Measurements from ENCODE around the gene MYLK2. TPM values are rescaled to one million over a fixed set of nuclear protein-coding genes. Genes with fewer than 3 reads are reported as not detected.
"Not testable (repeated sequence)": the region's sequence is repeated elsewhere in the genome, so short reads cannot be mapped to it uniquely, and the experiment has no call there.

Gene MYLK2
- total RNA-seq, 4 donors from 2014 or later = 0.16 TPM; not detected in 3

DNA sequence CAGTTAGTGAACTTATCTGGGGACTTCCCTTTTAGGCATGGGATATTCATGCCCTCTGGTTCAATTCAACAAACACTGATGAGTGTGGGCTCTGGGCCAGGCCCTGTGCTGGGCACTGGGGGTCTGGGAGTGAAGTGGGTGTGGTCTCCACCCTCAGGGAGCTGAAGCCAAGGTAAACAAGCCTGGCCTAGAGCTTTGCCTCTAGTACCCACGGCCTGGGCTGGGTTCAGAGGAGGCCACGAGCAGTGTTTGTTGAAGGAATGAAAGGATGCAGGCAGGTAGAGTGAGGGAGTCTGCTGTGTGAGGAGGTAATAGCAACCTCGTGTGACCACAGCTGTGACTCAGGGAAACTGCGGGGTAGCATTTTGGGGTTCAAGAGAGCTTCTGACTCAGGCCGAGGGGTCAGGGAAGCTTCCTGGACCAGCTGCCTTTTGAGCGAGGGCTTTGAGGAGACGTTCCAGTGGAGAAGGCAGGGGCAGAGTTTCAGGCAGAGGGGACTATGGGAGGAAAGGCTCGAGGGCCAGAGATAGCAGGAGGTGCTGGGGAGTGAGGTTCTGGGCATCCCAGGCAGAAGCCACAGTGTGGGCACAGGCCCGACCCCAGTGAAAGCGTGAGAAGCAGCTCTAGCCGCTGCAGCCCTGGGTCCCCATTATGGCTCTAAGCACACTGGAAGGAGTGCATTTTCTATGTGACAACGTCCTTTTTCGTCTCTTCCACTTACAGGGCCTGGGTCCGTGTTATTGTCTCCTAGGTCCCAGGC lies 5.6 kb downstream of the MYLK2 start:
- WGBS, 2 donors (ENCODE audit: low coverage in 1 of 2) = 71 to 76% methylated on average over 3 to 14 of the region's 14 CpGs
- no peak overlapping the region for H3K4me3 ChIP-seq
- peaks cover 0 to 9% (median 4%) of the 10 kb centered on the region in 4 donors for H3K4me1 ChIP-seq
- no peaks in the 10 kb centered on the region for H3K36me3 ChIP-seq
- H3K9me3 ChIP-seq = no peaks in the 10 kb centered on the region
- no peaks in the 10 kb centered on the region for H3K27me3 ChIP-seq
- intact Hi-C loops (cut with DNase I; ENCODE audit: low total_unique reads) = loop anchor here (10.0 kb wide), 1 partner anchor 210 kb away; no protein-coding TSS in a partner anchor
- DNase-seq = no peak
- in situ Hi-C loops (cut with MboI; ENCODE audit: low pct_ligation_motif_present in 1 of 4, low pct_unique_long_range_greater_than_20kb in 1 of 4, low sequenced_read_pairs in 3 of 4) = no loop called here
- no peak overlapping the region for H3K27ac ChIP-seq
- TF ChIP-seq CTCF (IDR thresholded peaks at IDR 0.05) = no peak

- Histone ChIP-seq H3K9me3 (no peaks in the 10 kb centered on the region), H3K4me1 (peaks cover 0 to 9% (median 4%) of the 10 kb centered on the region in 4 donors), H3K27ac (no peak overlapping the region), H3K4me3 (no peak overlapping the region), H3K27me3 (no peaks in the 10 kb centered on the region), H3K36me3 (no peaks in the 10 kb centered on the region)
- no peak for DNase-seq
- in situ Hi-C loops (cut with MboI; ENCODE audit: low pct_ligation_motif_present in 1 of 4, low pct_unique_long_range_greater_than_20kb in 1 of 4, low sequenced_read_pairs in 3 of 4) = no loop called here
- TF ChIP-seq EP300 (IDR thresholded peaks at IDR 0.05; ENCODE audit: low read depth) (no peak), POLR2AphosphoS5 (IDR thresholded peaks at IDR 0.05) (no peak), POLR2A (IDR thresholded peaks at IDR 0.05) (no peak), CTCF (IDR thresholded peaks at IDR 0.05) (no peak)
- intact Hi-C loops (cut with DNase I; ENCODE audit: low total_unique reads) = loop anchor here (10.0 kb wide), 1 partner anchor 209 kb away; no protein-coding TSS in a partner anchor
- 90 to 100% methylated on average over 1 to 5 of the region's 5 CpGs for WGBS, 2 donors (ENCODE audit: low coverage in 1 of 2)
Measured at GRCh38 chr20:31826074-31826473, 6.9 kb downstream of the MYLK2 start.

GRCh38 chr20:31827059-31827458 lies 7.9 kb downstream of the MYLK2 start:
- TF ChIP-seq POLR2AphosphoS5 (IDR thresholded peaks at IDR 0.05) (no peak), EP300 (IDR thresholded peaks at IDR 0.05; ENCODE audit: low read depth) (no peak), POLR2A (IDR thresholded peaks at IDR 0.05) (no peak), CTCF (IDR thresholded peaks at IDR 0.05) (no peak)
- no peak for DNase-seq
- H3K27me3 ChIP-seq = no peaks in the 10 kb centered on the region
- intact Hi-C loops (cut with DNase I; ENCODE audit: low total_unique reads) (loop anchor here (10.0 kb wide), 1 partner anchor 208 kb away; no protein-coding TSS in a partner anchor), in situ Hi-C loops (cut with MboI; ENCODE audit: low pct_ligation_motif_present in 1 of 4, low pct_unique_long_range_greater_than_20kb in 1 of 4, low sequenced_read_pairs in 3 of 4) (no loop called here)
- H3K27ac ChIP-seq = no peak overlapping the region
- 67 to 68% methylated on average over 2 of the region's 2 CpGs for WGBS, 2 donors (ENCODE audit: low coverage in 1 of 2)
- H3K4me1 ChIP-seq = peaks cover 0 to 9% (median 4%) of the 10 kb centered on the region in 4 donors
- H3K36me3 ChIP-seq = no peaks in the 10 kb centered on the region
- H3K9me3 ChIP-seq = no peaks in the 10 kb centered on the region
- no peak overlapping the region for H3K4me3 ChIP-seq

- H3K9me3 ChIP-seq; H3K4me1 ChIP-seq; H3K27me3 ChIP-seq; DNase-seq; H3K27ac ChIP-seq; in situ Hi-C loops (cut with MboI; ENCODE audit: low pct_ligation_motif_present in 1 of 4, low pct_unique_long_range_greater_than_20kb in 1 of 4, low sequenced_read_pairs in 3 of 4); H3K4me3 ChIP-seq; H3K36me3 ChIP-seq: not testable (repeated sequence)
- intact Hi-C loops (cut with DNase I; ENCODE audit: low total_unique reads) = loop anchor here (10.0 kb wide), 1 partner anchor 207 kb away; no protein-coding TSS in a partner anchor
- WGBS, 2 donors (ENCODE audit: low coverage in 1 of 2) = 90 to 91% methylated on average over 3 to 11 of the region's 11 CpGs
Measured at GRCh38 chr20:31828016-31828415, 8.9 kb downstream of the MYLK2 start.
